Panc1 (cell line): ENCODE data around the gene TAOK3. TPM values are rescaled to one million over a fixed set of nuclear protein-coding genes. Genes with fewer than 3 reads are reported as not detected.

Experiments
- ATAC-seq: fragments of 200-7000 bp; cut with Tn5 transposase; 2 replicates; pipeline ENCODE4 v1.9.1; 2020; ENCODE audit warnings: mild to moderate bottlenecking, moderate library complexity
- BruUV-seq: library from RNA; stranded (reverse); fragments of 400-500 nt; replicated peaks from 2 replicates; lab custom pipeline; 2021; lab: Mats Ljungman, UMichigan
- CTCF ChIA-PET: fragments of 300-600 bp; sonication (Branson Sonifier 250); formaldehyde crosslinking; loops from one replicate; lab custom pipeline; 2022; ENCODE audit warnings: antibody characterized with exemption; lab: Charles Lee
- POLR2A ChIA-PET: fragments of 300-600 bp; sonication (Branson Sonifier 250); formaldehyde crosslinking; loops from one replicate; lab custom pipeline; 2022; ENCODE audit warnings: antibody characterized with exemption; lab: Charles Lee
- DNase-seq: peaks from one replicate; pipeline ENCODE4 v3.0.0-alpha.2; 2010; ENCODE audit warnings: low read depth, low spot score
- H3K27ac ChIP-seq: 2 replicates; pipeline ENCODE4 v1.5.1; 2011; ENCODE audit warnings: mild to moderate bottlenecking, low read length, inconsistent platforms
- H3K27me3 ChIP-seq: fragments of 200-500 bp; sonication (Bioruptor generic); 2 replicates; pipeline ENCODE4 v1.6.0; 2014; ENCODE audit warnings: low read length, inconsistent platforms; ENCODE audit not compliant: control insufficient read depth, insufficient read depth
- H3K36me3 ChIP-seq: fragments of 200-500 bp; sonication (Bioruptor generic); 2 replicates; pipeline ENCODE4 v1.5.1; 2014; ENCODE audit warnings: inconsistent platforms, mild to moderate bottlenecking, low read length, moderate library complexity; ENCODE audit not compliant: control insufficient read depth, insufficient read depth
- H3K4me1 ChIP-seq: 2 replicates; pipeline ENCODE4 v1.5.1; 2011; ENCODE audit warnings: inconsistent platforms, mild to moderate bottlenecking, low read length, moderate library complexity; ENCODE audit not compliant: control insufficient read depth, insufficient read depth
- H3K4me3 ChIP-seq, 2 experiments: 2 replicates each; pipeline ENCODE4 v1.5.1; 2011 to 2012; ENCODE audit warnings: low read depth in 2 of 2, low read length in 2 of 2, mild to moderate bottlenecking in 2 of 2, inconsistent platforms in 1 of 2, moderate library complexity in 1 of 2
- H3K9me3 ChIP-seq: fragments of 200-500 bp; sonication (Bioruptor generic); 2 replicates; pipeline ENCODE4 v1.5.1; 2014; ENCODE audit warnings: low read depth, mild to moderate bottlenecking, inconsistent platforms, low read length, moderate library complexity; ENCODE audit not compliant: control insufficient read depth, insufficient read depth
- CTCF ChIP-seq: fragments of 450-650 bp; IDR thresholded peaks from 2 replicates; pipeline ENCODE4 v1.5.1; 2017; ENCODE audit warnings: mild to moderate bottlenecking
- POLR2AphosphoS5 ChIP-seq: IDR thresholded peaks from 2 replicates; pipeline ENCODE4 v1.6.1; 2012; ENCODE audit warnings: mild to moderate bottlenecking, low read depth, low read length, moderate library complexity
- SIN3A ChIP-seq: IDR thresholded peaks from 2 replicates; pipeline ENCODE4 v1.6.1; 2012; ENCODE audit warnings: low read depth, mild to moderate bottlenecking, low read length, moderate library complexity, borderline replicate concordance; ENCODE audit not compliant: insufficient read depth
- TCF7L2 ChIP-seq: IDR thresholded peaks from 2 replicates; pipeline ENCODE4 v1.6.1; 2011; ENCODE audit warnings: mild to moderate bottlenecking, low read depth, low read length, inconsistent platforms
- in situ Hi-C: cut with HindIII; loops from 2 replicates; pipeline ENCODE4 v1.10.0; 2016; ENCODE audit warnings: low sequenced_read_pairs, low pct_unique_long_range_greater_than_20kb
- intact Hi-C: fragments of 100-400 bp; cut with micrococcal nuclease; formaldehyde crosslinking; loops from one replicate; pipeline ENCODE4 v1.10.0; 2022; ENCODE audit not compliant: unreplicated experiment
- total RNA-seq: library from RNA; stranded (reverse); gene quantifications from one replicate; pipeline ENCODE4 v1.2.1, GENCODE V29; 2021; ENCODE audit not compliant: unreplicated experiment
- TF ChIP-seq, protein P1 (sequence below), 2 experiments: IDR thresholded peaks; 2 replicates each; pipeline ENCODE4 v1.6.1; 2011 to 2012; ENCODE audit warnings: low read depth in 2 of 2, control low read depth in 1 of 2, low read length in 1 of 2, mild to moderate bottlenecking in 1 of 2, moderate library complexity in 1 of 2; ENCODE audit not compliant: insufficient read depth in 1 of 2

TAOK3 gene
- total RNA-seq, 1 experiment from 2014 or later = 30.5 TPM

DNA sequence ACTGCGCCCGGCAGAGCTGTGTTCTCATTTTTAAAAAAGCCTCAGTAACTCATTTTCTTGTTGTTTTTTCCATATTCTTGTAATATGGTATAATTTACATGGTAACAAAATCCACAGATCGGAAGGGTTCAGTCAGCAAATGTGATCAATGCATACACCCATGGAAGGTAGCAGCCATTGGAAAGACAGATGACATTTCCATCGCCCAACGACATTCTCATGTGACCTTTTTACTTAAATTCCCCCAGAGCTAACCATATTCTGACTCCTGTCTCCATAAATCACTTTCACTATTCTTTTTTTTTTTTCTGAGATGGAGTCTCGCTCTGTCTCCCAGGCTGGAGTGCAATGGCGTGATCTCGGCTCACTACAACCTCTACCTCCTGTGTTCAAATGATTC, 231.9 kb downstream of the TAOK3 start:
- TF ChIP-seq POLR2AphosphoS5 (no peak), CTCF (no peak), SIN3A (no peak), TCF7L2 (no peak)
- TF ChIP-seq, protein P1, sequence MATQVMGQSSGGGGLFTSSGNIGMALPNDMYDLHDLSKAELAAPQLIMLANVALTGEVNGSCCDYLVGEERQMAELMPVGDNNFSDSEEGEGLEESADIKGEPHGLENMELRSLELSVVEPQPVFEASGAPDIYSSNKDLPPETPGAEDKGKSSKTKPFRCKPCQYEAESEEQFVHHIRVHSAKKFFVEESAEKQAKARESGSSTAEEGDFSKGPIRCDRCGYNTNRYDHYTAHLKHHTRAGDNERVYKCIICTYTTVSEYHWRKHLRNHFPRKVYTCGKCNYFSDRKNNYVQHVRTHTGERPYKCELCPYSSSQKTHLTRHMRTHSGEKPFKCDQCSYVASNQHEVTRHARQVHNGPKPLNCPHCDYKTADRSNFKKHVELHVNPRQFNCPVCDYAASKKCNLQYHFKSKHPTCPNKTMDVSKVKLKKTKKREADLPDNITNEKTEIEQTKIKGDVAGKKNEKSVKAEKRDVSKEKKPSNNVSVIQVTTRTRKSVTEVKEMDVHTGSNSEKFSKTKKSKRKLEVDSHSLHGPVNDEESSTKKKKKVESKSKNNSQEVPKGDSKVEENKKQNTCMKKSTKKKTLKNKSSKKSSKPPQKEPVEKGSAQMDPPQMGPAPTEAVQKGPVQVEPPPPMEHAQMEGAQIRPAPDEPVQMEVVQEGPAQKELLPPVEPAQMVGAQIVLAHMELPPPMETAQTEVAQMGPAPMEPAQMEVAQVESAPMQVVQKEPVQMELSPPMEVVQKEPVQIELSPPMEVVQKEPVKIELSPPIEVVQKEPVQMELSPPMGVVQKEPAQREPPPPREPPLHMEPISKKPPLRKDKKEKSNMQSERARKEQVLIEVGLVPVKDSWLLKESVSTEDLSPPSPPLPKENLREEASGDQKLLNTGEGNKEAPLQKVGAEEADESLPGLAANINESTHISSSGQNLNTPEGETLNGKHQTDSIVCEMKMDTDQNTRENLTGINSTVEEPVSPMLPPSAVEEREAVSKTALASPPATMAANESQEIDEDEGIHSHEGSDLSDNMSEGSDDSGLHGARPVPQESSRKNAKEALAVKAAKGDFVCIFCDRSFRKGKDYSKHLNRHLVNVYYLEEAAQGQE (IDR thresholded peaks at IDR 0.05; ENCODE audit: insufficient read depth in 1 of 2, low read depth in 2 of 2, low read length in 1 of 2) = no peak
- no TSS peak for BruUV-seq
- Histone ChIP-seq H3K4me3 (no peak overlapping the region), H3K36me3 (no peaks in the 10 kb centered on the region; the same call in 1 of the 2 replicates), H3K27me3 (no peaks in the 10 kb centered on the region), H3K9me3 (no peaks in the 10 kb centered on the region), H3K4me1 (no peaks in the 10 kb centered on the region), H3K27ac (no peak overlapping the region)
- intact Hi-C loops (no loop called here), in situ Hi-C loops (no loop called here)
- CTCF ChIA-PET = no interaction called here
- POLR2A ChIA-PET = no interaction called here
- DNase-seq = no peak
- no peak for ATAC-seq

- DNase-seq (no peak), ATAC-seq (no peak)
- ChIA-PET POLR2A (no interaction called here), CTCF (no interaction called here)
- in situ Hi-C loops = no loop called here
- intact Hi-C loops = no loop called here
- H3K27me3 ChIP-seq = no peaks in the 10 kb centered on the region
- no peaks in the 10 kb centered on the region for H3K4me1 ChIP-seq
- peak overlapping the region; percentile 83 for H3K27ac ChIP-seq
- no peaks in the 10 kb centered on the region; the same call in 1 of the 2 replicates for H3K36me3 ChIP-seq
- H3K4me3 ChIP-seq = peak overlapping the region; percentile 77 to 80
- H3K9me3 ChIP-seq = no peaks in the 10 kb centered on the region
- TSS peak; percentile 88 for BruUV-seq
- TF ChIP-seq SIN3A (no peak), CTCF (no peak), POLR2AphosphoS5 (no peak), TCF7L2 (no peak)
- TF ChIP-seq, protein P1 (IDR thresholded peaks at IDR 0.05; ENCODE audit: insufficient read depth in 1 of 2, low read depth in 2 of 2, low read length in 1 of 2) = no peak
Observed at GRCh38 chr12:118137148-118137678, 235.5 kb downstream of the TAOK3 start.
